Posterior cingulate gyrus (tissue), 11 donors: ENCODE measurements around the gene QRFP.

Experiments used
- DNase-seq, 10 donors: peaks; one replicate each; pipeline versions ENCODE4 v3.0.0 to v3.0.0-alpha.2; 2020 to 2021; ENCODE audit warnings: mixed read lengths in 3 of 10
- intact Hi-C: fragments of 100-400 bp; cut with DNase I; formaldehyde crosslinking; loops from one replicate; pipeline ENCODE4 v1.15.1; 2023

Gene QRFP

DNA sequence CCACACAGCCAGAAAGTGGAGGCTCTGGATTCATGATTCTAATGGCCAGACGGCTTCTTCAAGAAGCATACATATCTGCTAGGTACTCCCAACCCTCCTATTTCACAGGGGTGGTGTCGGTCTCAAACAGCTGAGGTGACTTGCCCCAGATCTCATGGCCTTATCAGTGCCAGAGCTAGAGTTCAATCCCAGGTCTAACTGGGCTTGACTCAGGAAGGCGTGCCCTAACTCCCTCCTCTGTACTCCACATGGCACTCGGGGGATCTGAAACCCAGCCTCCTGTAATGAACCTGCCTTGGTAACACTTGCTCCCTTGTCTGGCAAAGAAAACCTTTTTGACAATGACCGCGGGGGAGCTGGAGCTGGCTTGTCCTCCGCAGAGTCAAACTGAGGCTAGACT lies 2.1 kb downstream of the QRFP start:
- DNase-seq: no peak
- intact Hi-C loops: no loop called here

DNA sequence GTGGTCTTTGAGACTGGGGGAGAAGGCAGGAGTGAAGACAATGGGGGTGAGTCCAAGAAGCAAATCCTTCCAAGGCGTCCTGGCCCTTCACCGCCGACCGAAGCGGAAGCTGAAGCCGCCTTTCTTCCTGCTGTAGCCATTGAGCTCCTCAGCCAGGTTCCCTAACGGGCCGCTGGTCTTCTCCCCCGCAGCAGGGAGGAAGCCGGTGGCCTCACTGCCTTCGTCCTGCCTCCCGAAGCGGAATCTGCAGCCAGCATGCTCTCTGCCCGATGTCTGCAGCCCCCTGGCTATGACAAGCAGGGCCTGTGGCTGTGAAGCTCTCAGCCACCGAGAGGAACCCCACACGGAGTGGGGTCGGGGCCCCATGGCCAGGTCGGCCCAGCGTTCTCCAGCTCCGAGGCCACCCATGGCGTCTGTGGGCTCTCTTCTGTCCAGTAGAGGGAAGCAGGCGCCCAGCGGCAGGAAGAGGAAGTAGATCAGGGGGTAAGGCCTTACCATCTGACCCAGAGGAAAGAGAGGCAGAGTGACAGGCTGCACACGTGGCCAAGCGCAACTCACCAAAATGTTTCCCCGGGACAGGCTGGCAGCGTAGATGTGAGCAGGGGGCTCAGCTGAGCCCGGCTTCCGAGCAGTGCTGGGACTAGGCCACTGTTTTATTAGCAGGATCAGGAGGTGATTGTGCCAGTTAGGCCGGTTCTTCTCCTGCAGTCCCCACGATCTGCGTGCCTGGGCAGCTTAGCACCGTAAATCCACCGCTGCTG lies 3.1 kb downstream of the QRFP start:
- intact Hi-C loops: no loop called here
- DNase-seq: peak in 2 of 10 donors; percentile 30 to 85

DNA sequence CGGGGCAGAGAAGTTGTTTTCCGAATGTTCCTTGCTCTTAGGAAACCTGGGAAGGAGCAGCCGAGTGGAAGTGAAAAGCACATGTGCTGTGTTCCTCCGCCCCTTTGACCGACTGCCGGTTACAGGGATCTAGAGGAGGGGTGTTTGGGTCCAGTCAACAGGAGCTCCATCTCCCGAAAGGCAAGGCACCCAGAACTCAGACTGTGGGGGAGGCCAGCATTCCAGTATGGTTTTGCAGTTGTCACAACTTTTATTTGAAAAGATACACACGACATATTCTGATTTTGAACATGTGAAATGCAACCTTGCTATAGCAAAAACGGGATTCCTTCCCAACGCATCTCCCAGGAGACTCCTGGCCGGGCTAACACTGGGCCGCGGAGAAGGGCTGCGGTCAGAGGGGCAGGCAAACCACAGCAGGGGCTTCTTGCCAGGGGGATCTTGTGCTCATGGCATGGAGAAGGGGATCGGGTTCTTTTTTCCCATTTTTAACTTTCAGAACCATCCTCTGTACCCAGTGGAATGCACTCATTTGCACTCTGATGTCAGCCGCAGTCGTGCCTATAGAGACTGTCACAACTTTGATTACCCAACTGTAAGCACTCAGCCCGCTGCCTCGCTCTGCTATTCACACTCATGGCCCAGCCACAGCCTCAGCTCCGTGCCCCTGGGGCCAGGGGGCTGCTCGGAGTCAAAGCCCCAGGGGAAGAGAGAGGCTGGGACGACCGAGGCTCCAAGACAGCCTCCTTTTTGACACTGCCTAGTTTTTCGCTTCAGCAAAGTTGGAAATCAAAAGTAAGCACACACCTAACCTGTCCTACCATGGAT lies 3.9 kb downstream of the QRFP start:
- intact Hi-C loops: no loop called here
- no peak for DNase-seq

DNA sequence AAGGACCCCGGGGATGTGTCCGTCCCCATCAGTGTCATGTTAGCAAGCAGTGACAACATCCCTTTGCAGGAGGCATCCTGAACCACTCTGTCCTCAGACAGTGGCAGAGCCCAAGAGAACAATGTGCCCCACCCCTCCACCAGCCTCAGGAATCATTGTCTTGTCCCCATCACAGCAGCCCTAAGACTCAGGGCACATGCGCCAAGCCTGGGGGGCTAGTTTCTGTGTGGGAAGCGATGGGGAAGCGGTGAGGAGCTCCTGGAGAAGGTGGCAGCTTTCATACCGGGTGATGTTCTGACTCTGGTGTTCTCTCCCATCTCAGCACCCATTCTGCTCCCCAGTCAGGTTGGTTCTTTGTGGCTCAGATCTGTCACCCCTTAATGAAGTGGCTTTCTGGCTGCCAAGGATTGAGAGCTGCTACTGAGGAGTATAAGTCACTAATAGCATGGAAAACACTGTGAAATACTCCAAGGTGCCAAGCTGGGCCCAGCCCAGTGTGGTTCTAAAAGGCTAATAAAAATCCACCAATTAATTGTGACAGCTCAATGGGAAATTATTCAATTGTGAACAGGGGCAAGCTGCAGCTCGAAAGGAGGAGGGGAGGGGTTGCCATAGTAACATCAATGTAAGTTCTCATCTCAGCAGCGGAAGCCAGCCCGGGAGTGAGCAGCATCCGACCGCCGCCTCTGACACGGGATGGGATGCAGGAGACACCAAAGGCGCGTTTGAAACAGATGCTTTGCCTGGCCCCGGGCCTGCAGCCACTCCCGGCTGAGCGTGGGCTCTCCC lies 4.7 kb downstream of the QRFP start:
- intact Hi-C loops: no loop called here
- DNase-seq: peak in 6 of 10 donors; percentile 33 to 89 (median 48)

DNA sequence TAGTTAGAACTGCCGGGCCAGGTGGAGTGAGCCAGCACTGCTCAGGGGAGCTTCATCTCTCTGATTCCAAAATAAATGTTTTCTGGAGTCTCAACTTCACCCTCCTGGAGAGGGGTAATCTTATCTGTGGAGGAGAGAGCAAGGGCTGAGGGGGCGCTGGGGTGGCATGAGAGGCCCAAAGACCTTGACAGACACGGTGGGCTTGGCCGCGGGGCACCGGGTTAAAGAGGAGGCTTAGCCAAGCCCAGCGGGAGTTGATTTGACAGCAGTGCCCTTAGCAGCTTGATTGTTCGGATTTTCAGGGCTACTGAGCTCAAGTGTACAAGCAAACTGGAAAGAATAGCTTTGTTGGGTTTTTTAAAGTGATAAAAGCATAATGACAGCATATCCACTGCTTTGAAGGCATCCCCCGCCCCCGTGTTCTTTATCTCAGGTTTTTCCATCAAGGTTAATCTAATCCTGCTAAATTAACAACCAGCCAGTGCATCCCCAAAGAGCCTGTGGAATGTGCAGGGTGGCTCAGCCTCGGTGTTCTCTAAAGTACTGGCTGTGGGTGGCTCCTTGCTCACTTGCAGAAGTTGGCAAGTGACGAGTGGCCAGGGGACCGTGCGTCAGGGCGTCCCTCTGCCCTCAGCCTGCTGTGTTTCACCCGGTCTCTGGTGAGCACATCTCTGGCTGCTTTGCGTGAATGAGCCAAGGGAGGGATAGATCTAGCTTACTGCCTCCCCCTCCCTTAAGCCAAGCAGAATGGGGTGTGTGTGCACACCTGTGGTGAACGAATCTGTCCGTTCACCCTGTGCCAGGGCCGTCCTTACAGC lies 5.5 kb downstream of the QRFP start:
- peak in 2 of 10 donors; percentile 34 to 49 for DNase-seq
- intact Hi-C loops: no loop called here

DNA sequence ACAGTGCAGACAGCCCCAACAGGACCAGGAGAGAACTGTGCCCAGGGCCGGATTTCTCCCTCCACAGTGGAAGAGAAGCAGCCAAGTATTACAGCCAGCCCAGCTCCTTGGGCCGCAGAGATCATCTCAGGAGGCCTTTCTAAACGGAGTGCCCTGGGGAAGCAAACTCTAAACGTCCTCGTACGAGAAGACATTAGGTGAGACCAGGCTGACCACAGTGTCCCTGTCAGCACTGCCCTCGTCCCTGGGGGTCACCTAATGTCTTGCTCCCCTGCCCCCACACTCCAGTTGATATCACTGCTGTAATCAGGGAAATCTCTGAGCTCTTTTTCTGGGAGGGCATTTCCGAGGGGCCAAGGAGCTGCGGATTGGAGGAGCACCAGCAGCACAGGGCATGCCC lies 6.5 kb downstream of the QRFP start:
- intact Hi-C loops: no loop called here
- peak in 1 of 10 donors; percentile 12 for DNase-seq

DNA sequence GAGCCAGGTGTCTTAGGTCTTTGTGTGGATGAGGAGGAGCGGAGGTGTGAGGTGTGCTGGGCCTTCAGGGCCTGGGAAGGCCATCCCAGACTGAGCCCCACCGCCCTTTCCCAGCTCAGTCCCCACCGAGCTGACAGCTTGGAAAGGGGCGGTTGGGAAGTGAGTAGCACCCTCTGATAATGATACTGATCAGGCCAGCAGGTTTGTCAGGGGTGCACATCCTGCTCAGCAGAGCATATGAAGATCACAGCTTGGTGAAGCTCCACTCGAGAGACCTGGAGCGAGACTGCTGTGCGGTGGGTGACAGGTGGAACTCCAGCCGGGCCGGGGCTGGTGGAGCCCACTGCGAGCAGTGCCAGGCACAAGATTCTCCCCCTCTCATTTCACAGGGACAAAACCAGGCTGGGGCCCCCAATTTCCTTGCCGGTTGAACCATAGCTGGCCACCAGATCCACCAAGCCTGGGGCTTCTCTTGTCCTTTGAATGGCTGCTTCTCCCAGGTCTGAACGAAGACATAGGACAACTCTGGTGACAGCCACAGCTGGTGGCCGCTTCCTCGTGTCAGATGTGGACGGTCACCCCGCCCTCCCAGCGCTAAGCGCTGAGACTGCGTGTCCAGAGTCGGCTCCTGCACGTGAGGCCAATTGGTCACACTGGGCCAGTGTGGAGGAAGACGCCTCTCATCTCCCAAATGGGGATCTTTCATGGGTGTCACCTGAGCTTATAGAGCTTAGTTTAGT lies 8.3 kb downstream of the QRFP start:
- intact Hi-C loops: no loop called here
- DNase-seq: peak in 1 of 10 donors; percentile 62

DNA sequence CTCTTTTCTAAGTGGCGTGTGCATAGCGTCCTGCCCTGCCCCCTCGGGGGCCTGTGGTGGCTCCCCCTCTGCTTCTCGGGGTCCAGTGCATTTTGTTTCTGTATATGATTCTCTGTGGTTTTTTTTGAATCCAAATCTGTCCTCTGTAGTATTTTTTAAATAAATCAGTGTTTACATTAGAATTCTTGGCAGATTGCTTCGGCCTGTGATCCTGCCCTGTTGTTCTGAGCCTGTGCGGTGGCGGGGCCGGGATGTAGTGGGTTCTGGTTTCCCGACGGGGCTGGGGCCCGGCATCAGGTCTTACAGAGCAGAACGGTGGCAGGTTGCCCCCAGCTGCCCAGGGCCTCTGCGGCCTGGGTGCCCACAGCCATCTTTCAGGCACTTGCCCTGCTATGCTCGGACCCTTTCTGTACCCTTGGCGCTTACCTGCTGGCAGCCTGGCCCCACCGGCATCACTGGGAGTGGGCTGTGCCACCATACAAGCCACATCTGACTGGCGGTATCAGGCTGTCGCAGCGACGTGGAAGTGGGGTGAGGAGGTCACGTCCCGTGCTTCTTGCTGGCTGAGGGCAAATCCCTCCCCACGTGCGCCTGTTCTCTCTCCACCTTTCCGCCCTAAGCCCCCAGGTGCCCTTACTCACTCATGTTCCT lies 9.0 kb downstream of the QRFP start:
- intact Hi-C loops: no loop called here
- DNase-seq: peak in 2 of 10 donors; percentile 64 to 80

DNA sequence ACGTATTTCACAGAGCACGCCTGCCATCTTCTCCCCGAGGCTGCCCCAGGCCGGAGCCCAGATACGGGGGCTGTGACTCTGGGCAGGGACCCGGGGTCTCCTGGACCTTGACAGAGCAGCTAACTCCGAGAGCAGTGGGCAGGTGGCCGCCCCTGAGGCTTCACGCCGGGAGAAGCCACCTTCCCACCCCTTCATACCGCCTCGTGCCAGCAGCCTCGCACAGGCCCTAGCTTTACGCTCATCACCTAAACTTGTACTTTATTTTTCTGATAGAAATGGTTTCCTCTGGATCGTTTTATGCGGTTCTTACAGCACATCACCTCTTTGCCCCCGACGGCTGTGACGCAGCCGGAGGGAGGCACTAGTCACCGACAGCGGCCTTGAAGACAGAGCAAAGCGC lies 9.6 kb downstream of the QRFP start:
- intact Hi-C loops: no loop called here
- DNase-seq: peak in 1 of 10 donors; percentile 62

DNA sequence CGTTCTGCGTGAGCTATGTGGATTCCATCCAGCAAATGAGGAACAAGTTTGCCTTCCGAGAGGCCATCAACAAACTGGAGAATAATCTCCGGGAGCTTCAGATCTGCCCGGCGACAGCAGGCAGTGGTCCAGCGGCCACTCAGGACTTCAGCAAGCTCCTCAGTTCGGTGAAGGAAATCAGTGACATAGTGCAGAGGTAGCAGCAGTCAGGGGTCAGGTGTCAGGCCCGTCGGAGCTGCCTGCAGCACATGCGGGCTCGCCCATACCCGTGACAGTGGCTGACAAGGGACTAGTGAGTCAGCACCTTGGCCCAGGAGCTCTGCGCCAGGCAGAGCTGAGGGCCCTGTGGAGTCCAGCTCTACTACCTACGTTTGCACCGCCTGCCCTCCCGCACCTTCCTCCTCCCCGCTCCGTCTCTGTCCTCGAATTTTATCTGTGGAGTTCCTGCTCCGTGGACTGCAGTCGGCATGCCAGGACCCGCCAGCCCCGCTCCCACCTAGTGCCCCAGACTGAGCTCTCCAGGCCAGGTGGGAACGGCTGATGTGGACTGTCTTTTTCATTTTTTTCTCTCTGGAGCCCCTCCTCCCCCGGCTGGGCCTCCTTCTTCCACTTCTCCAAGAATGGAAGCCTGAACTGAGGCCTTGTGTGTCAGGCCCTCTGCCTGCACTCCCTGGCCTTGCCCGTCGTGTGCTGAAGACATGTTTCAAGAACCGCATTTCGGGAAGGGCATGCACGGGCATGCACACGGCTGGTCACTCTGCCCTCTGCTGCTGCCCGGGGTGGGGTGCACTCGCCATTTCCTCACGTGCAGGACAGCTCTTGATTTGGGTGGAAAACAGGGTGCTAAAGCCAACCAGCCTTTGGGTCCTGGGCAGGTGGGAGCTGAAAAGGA lies 10.9 kb downstream of the QRFP start:
- peak in 1 of 10 donors; percentile 73 for DNase-seq
- intact Hi-C loops: no loop called here

DNA sequence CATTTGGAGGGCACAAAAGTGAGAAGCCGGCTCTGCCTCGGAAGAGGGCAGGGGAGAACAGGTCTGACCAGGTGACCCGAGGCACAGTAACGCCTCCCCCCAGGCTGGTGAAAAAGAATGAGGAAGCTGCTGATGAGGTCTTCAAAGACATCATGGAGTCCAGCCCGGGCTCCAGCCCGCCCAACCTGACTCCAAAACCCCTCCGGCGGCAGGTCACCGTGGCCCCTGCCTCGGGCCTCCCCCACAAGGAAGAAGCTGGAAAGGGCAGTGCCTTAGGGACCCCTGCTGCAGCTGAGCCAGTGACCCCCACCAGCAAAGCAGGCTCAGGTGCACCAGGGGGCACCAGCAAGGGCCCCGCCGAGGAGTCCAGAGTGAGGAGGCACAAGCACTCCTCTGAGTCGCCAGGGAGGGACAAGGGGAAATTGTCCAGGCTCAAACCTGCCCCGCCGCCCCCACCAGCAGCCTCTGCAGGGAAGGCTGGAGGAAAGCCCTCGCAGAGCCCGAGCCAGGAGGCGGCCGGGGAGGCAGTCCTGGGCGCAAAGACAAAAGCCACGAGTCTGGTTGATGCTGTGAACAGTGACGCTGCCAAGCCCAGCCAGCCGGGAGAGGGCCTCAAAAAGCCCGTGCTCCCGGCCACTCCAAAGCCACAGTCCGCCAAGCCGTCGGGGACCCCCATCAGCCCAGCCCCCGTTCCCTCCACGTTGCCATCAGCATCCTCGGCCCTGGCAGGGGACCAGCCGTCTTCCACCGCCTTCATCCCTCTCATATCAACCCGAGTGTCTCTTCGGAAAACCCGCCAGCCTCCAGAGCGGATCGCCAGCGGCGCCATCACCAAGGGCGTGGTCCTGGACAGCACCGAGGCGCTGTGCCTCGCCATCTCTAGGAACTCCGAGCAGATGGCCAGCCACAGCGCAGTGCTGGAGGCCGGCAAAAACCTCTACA lies 11.8 kb downstream of the QRFP start:
- DNase-seq: peak in 9 of 10 donors; percentile 32 to 89 (median 48)
- intact Hi-C loops: no loop called here

DNA sequence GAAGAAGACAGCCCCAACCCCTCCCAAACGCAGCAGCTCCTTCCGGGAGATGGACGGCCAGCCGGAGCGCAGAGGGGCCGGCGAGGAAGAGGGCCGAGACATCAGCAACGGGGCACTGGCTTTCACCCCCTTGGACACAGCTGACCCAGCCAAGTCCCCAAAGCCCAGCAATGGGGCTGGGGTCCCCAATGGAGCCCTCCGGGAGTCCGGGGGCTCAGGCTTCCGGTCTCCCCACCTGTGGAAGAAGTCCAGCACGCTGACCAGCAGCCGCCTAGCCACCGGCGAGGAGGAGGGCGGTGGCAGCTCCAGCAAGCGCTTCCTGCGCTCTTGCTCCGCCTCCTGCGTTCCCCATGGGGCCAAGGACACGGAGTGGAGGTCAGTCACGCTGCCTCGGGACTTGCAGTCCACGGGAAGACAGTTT lies 12.5 kb downstream of the QRFP start:
- DNase-seq: peak in 1 of 10 donors; percentile 69
- intact Hi-C loops: no loop called here

DNA sequence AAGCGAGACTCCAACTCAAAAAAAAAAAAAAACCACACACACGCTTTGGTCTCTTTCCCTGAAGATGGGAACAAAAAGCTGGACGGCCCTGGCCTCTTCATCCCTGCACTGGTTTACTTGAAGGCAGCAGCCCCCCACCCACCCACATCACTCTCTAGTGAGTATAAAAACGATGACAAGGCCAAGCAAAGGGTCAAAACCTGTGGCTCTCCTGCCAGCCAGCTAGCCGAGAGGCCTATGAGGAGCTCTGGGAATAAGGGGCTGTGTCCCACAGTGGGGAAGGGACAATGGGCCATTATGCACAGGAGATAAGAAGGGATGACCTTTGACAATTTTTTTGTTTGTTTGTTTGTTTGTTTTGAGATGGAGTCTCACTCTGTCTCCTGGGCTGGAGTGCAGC lies 13.1 kb downstream of the QRFP start:
- peak in 1 of 10 donors; percentile 23 for DNase-seq
- intact Hi-C loops: no loop called here

DNA sequence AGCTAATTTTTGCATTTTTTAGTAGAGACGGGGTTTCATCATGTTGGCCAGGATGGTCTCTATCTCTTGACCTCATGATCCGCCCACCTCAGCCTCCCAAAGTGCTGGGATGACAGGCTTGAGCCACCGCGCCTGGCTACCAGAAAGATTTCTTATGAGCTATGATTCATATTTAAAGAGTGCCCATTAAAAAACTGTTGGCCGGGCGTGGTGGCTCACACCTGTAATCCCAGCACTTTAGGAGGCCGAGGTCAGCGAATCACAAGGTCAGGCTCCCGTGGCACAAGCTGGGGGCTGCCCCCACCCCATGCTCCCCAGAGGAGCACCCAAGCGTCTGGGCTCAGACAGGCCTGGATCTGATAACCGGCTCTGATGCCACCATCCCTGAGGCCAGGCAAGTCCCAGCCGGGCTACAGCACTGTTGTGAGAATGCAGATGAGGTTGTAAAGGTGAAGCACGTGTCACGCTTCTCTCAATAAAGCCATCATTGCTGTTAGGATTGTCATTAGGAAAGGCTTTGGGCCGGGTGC lies 13.9 kb downstream of the QRFP start:
- DNase-seq: peak in 1 of 10 donors; percentile 44
- intact Hi-C loops: no loop called here

DNA sequence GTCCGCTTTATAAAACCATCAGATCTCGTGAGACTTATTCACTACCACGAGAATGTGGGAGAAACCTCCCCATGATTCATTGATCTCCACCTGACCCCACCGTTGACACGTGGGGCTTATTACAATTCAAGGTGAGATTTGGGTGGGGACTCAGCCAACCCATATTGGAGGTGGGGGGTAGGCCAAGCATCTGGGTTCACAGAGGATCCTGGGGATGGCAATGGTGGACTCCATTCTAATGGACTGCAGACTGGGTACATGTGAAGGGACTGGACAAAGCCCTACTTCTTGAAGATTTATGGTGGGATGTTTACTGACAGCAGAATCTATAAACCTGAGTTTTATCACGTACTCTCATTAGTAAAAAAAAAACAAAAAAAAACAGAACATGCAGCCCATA lies 15.1 kb downstream of the QRFP start:
- intact Hi-C loops: no loop called here
- no peak for DNase-seq

DNA sequence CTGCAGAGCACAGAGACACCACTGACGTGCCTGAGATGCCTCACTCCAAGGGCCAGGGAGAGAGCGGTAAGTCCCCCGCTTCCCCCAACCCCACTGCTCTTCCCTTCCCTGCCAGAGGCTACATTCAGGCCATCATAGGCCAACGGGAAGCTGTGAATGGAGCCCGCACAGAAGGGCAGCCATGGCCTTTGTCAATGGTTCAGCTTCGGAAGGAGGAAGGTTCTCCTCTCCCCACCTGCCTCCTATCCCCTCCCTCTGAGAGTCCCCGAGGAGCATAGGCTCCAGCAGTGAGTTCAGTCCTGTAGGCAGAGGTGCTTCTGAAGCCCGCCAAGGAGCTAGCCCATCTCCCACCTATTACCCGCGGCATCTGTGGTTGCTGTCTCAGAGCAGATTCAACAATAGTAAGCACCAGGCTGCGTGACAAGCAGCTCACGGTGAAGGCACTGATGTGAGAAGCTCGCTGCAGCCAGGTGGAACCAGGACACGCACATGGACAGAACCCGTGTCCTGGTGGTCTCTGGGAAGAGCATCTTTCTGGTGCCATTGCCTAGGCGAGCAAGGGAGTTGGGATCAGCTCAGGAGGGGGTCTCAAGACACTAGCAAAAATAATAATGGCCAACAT lies 15.9 kb downstream of the QRFP start:
- intact Hi-C loops: no loop called here
- no peak for DNase-seq
